GM13976 (cell line): Measurements from ENCODE around the gene TIMP2.
"Not testable (repeated sequence)": the region's sequence is repeated elsewhere in the genome, so short reads cannot be mapped to it uniquely, and the experiment has no call there.

ENCODE experiments used
- DNase-seq: peaks from one replicate; pipeline ENCODE4 v3.0.0; 2012; ENCODE audit warnings: low spot score
- CTCF ChIP-seq: IDR thresholded peaks from 2 replicates; pipeline ENCODE4 v1.5.1; 2012; ENCODE audit warnings: borderline replicate concordance, mild to moderate bottlenecking; ENCODE audit not compliant: insufficient read depth; ENCODE audit errors: extremely low read depth, missing control alignments, control extremely low read depth
- in situ Hi-C: fragments of 300-500 bp; cut with MboI; formaldehyde crosslinking; loops from one replicate; pipeline ENCODE4 v1.12.0; 2022; ENCODE audit warnings: low sequenced_read_pairs, mixed read lengths, inconsistent platforms; ENCODE audit not compliant: unreplicated experiment

TIMP2 gene

GRCh38 chr17:78918979-78919378 lies 6.2 kb downstream of the TIMP2 start:
- in situ Hi-C loops, result no loop called here
- DNase-seq, result no peak
- TF ChIP-seq CTCF, result no peak

GRCh38 chr17:78917451-78918275 lies 7.5 kb downstream of the TIMP2 start:
- no peak for TF ChIP-seq CTCF
- no peak for DNase-seq
- in situ Hi-C loops, result no loop called here

GRCh38 chr17:78915872-78916632 lies 9.1 kb downstream of the TIMP2 start:
- in situ Hi-C loops, result no loop called here
- DNase-seq, result no peak
- TF ChIP-seq CTCF, result no peak

GRCh38 chr17:78913115-78913514 lies 12.1 kb downstream of the TIMP2 start:
- no peak for TF ChIP-seq CTCF
- in situ Hi-C loops, result no loop called here
- DNase-seq, result no peak

GRCh38 chr17:78912082-78912481 lies 13.1 kb downstream of the TIMP2 start:
- no peak for DNase-seq
- TF ChIP-seq CTCF, result no peak
- in situ Hi-C loops, result no loop called here

GRCh38 chr17:78911543-78911942 lies 13.6 kb downstream of the TIMP2 start:
- in situ Hi-C loops, DNase-seq: not testable (repeated sequence)

GRCh38 chr17:78910497-78911284 lies 14.5 kb downstream of the TIMP2 start:
- no peak for TF ChIP-seq CTCF
- no peak for DNase-seq
- in situ Hi-C loops, result no loop called here
